Neutrophil (primary cell): ENCODE results near the gene MGARP.

Experiments used
- H3K27ac ChIP-seq: fragments of 200-600 bp; sonication (generic); 2 replicates; pipeline ENCODE4 v1.5.1; 2016; ENCODE audit warnings: mild to moderate bottlenecking, moderate library complexity
- H3K27me3 ChIP-seq: fragments of 200-600 bp; sonication (generic); 2 replicates; pipeline ENCODE4 v1.6.0; 2016; ENCODE audit warnings: mild to moderate bottlenecking
- H3K36me3 ChIP-seq: fragments of 200-600 bp; sonication (generic); 2 replicates; pipeline ENCODE4 v1.5.1; 2017
- H3K4me1 ChIP-seq, 2 experiments: fragments of 200-600 bp in 1 of 2; sonication (generic) in 1 of 2; 1 replicate in 1 of 2; 2 replicates in 1 of 2; pipeline versions ENCODE4 v1.5.1 to v1.6.1; 2013 to 2016; ENCODE audit warnings: low read depth in 1 of 2, low read length in 1 of 2, mild to moderate bottlenecking in 1 of 2, moderate library complexity in 1 of 2; ENCODE audit not compliant: control insufficient read depth in 1 of 2, insufficient read depth in 1 of 2
- H3K4me3 ChIP-seq, 2 experiments: fragments of 200-600 bp in 1 of 2; sonication (generic) in 1 of 2; 1 replicate in 1 of 2; 2 replicates in 1 of 2; pipeline ENCODE4 v1.5.1; 2013 to 2016; ENCODE audit warnings: low read depth in 1 of 2, low read length in 1 of 2, mild to moderate bottlenecking in 1 of 2, moderate library complexity in 1 of 2
- H3K9me3 ChIP-seq: fragments of 200-600 bp; sonication (generic); 2 replicates; pipeline ENCODE4 v1.5.1; 2016
- CTCF ChIP-seq: fragments of 200-600 bp; sonication (generic); IDR thresholded peaks from 2 replicates; pipeline ENCODE4 v1.5.1; 2016; ENCODE audit warnings: antibody characterized with exemption

Gene MGARP

GRCh38 chr4:139311909-139312308 is 31.9 kb upstream of the MGARP start:
- no peaks in the 10 kb centered on the region for H3K27me3 ChIP-seq
- H3K4me3 ChIP-seq, result no peak overlapping the region
- no peaks in the 10 kb centered on the region for H3K36me3 ChIP-seq
- no peaks in the 10 kb centered on the region for H3K9me3 ChIP-seq
- H3K4me1 ChIP-seq, result peaks cover 14 to 15% of the 10 kb centered on the region in 2 experiments
- TF ChIP-seq CTCF, result no peak
- H3K27ac ChIP-seq, result no peak overlapping the region

GRCh38 chr4:139304920-139305319 is 24.9 kb upstream of the MGARP start:
- H3K27ac ChIP-seq, result no peak overlapping the region
- TF ChIP-seq CTCF, result no peak
- H3K27me3 ChIP-seq, result no peaks in the 10 kb centered on the region
- H3K4me1 ChIP-seq, result peaks cover 25 to 29% of the 10 kb centered on the region in 2 experiments
- H3K4me3 ChIP-seq, result no peak overlapping the region
- no peaks in the 10 kb centered on the region for H3K9me3 ChIP-seq
- H3K36me3 ChIP-seq, result no peaks in the 10 kb centered on the region

- Histone ChIP-seq H3K27ac (peak within 1 kb of the TSS; percentile 88), H3K36me3 (no peaks in the 10 kb centered on the region), H3K27me3 (no peaks in the 10 kb centered on the region), H3K4me1 (peaks cover 29 to 40% of the 10 kb centered on the region in 2 experiments), H3K9me3 (no peaks in the 10 kb centered on the region), H3K4me3 (peak within 1 kb of the TSS; percentile 83 to 100)
- TF ChIP-seq CTCF, result peak; percentile 17
These were observed 22.0 kb upstream of the MGARP start, which contains the start of gene NDUFC1 for GRCh38 chr4:139301821-139302611. Gene NDUFC1 (minus strand): TSS chr4:139302477. CDS start chr4:139295798, 6,679 bp downstream.

GRCh38 chr4:139301113-139301820 is 21.2 kb upstream of the MGARP start, which contains the start of gene NAA15:
Gene NAA15 (plus strand): TSS chr4:139301505. CDS start chr4:139301778, 273 bp downstream.
- Histone ChIP-seq H3K36me3 (no peaks in the 10 kb centered on the region), H3K4me1 (peaks cover 29 to 41% of the 10 kb centered on the region in 2 experiments), H3K4me3 (peak within 1 kb of the TSS; percentile 83 to 100), H3K27me3 (no peaks in the 10 kb centered on the region), H3K27ac (peak within 1 kb of the TSS; percentile 88), H3K9me3 (no peaks in the 10 kb centered on the region)
- peak; percentile 43 for TF ChIP-seq CTCF

GRCh38 chr4:139300431-139301112 is 20.5 kb upstream of the MGARP start:
- H3K4me3 ChIP-seq, result peak overlapping the region; percentile 83 to 100
- no peaks in the 10 kb centered on the region for H3K36me3 ChIP-seq
- H3K27me3 ChIP-seq, result no peaks in the 10 kb centered on the region
- peak overlapping the region; percentile 88 for H3K27ac ChIP-seq
- TF ChIP-seq CTCF, result no peak
- no peaks in the 10 kb centered on the region for H3K9me3 ChIP-seq
- H3K4me1 ChIP-seq, result peaks cover 34 to 46% of the 10 kb centered on the region in 2 experiments
